Duodenal mucosa (tissue), 2 donors: ENCODE data around the gene SCARB1.

ENCODE experiments used
- H3K27ac ChIP-seq: one replicate; pipeline ENCODE4 v1.7.0; 2013; ENCODE audit warnings: low read depth, low read length
- H3K27me3 ChIP-seq, 2 donors: one replicate each; pipeline ENCODE4 v1.7.0; 2013; ENCODE audit warnings: low read length in 2 of 2, control low read depth in 1 of 2; ENCODE audit not compliant: insufficient read depth in 2 of 2, control insufficient read depth in 1 of 2
- H3K36me3 ChIP-seq, 2 donors: one replicate each; pipeline ENCODE4 v1.7.0; 2013; ENCODE audit warnings: low read length in 2 of 2, control low read depth in 1 of 2; ENCODE audit not compliant: insufficient read depth in 2 of 2, control insufficient read depth in 1 of 2
- H3K4me1 ChIP-seq, 2 donors: one replicate each; pipeline ENCODE4 v1.7.0; 2013; ENCODE audit warnings: low read length in 2 of 2, control low read depth in 1 of 2; ENCODE audit not compliant: insufficient read depth in 2 of 2, control insufficient read depth in 1 of 2
- H3K4me3 ChIP-seq, 2 donors: one replicate each; pipeline ENCODE4 v1.7.0; 2013; ENCODE audit warnings: low read length in 2 of 2, low read depth in 1 of 2
- H3K9ac ChIP-seq, 2 donors: one replicate each; pipeline ENCODE4 v1.7.0; 2013; ENCODE audit warnings: low read length in 2 of 2, low read depth in 1 of 2
- H3K9me3 ChIP-seq, 2 donors: one replicate each; pipeline ENCODE4 v1.7.0; 2013; ENCODE audit warnings: low read length in 2 of 2, control low read depth in 1 of 2; ENCODE audit not compliant: control insufficient read depth in 1 of 2

The SCARB1 gene

DNA sequence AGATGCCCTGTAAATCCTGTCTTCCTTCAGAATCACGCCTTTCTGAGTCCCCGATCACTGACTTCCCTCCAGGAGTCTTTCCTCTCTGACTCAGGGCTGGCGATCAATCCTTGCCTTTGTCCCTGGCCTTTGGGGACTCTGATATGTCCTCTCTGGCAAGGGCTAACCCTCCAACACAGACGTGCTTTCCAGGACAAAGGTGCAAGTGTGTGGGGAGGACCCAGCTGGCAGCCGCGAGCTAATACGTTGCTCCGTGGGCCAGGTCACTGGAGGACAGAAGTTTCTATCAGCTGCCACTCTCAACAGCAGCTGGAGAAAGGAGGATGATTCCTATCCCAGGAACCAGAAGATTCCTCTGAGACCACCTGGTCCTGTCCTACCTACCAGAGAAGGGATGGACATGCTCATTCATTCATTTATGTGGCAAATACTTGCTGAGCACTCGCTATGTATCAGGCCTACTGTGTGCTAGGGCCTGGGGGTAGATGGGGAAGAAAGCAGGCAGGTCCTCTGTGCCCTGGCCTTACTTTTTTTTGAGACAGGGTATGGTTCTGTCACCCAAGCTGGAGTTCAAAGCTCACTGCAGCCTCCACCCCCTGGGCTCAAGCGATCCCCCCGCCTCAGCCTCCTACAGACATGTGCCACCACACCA is 8.5 kb upstream of the SCARB1 start:
- no peak overlapping the region for H3K27ac ChIP-seq
- H3K9me3 ChIP-seq, result no peaks in the 10 kb centered on the region

DNA sequence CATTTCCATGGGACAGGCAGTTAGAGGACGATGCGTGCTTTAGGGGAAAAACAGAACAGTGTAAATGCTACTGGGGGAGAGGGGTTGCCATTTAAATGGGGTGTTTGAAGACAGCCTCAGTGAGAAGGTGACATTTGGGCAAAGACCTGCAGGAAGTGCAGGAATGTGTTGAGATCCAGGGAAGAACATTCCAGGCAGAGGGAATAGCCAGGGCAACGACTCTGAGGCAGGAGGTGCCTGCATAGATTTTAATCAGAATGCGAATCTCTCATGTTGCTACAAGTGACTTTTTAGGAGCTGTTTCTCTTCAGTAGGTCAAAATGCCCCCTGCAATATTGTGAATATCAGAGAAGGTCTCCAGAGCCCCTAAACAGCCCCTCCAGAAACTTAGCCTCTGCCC is 7.6 kb upstream of the SCARB1 start:
- no peak overlapping the region for H3K27ac ChIP-seq
- H3K27me3 ChIP-seq, result no peaks in the 10 kb centered on the region
- H3K36me3 ChIP-seq, result no peaks in the 10 kb centered on the region
- peaks cover 10 to 21% of the 10 kb centered on the region in 2 donors for H3K4me1 ChIP-seq
- H3K9me3 ChIP-seq, result no peaks in the 10 kb centered on the region
- no peak overlapping the region for H3K4me3 ChIP-seq
- no peak overlapping the region for H3K9ac ChIP-seq

More for the DNA sequence above, 8.5 kb upstream of the SCARB1 start:
- Histone ChIP-seq H3K36me3 (no peaks in the 10 kb centered on the region), H3K9ac (no peak overlapping the region), H3K4me3 (no peak overlapping the region), H3K4me1 (peaks cover 9 to 21% of the 10 kb centered on the region in 2 donors), H3K27me3 (no peaks in the 10 kb centered on the region)

DNA sequence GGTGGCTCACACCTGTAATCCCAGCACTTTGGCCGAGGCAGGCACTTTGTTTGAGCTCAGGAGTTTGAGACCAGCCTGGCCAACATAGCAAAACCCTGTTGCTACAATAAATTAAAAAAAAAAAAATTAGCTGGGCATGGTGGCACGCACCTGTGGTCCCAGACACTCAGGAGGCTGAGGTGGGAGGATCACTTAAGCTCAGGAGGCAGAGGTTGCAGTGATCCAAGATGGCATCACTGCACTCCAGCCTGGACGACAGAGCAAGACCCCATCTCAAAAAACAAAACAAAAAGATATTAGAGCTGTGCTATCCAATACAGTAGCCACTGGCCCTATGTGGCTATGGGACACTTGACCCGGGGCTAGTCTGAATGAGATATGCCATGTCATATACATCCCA is 6.9 kb upstream of the SCARB1 start:
- peaks cover 10 to 18% of the 10 kb centered on the region in 2 donors for H3K4me1 ChIP-seq
- H3K4me3 ChIP-seq, result no peak overlapping the region
- no peaks in the 10 kb centered on the region for H3K36me3 ChIP-seq
- H3K9ac ChIP-seq, result no peak overlapping the region
- no peak overlapping the region for H3K27ac ChIP-seq
- H3K9me3 ChIP-seq, result no peaks in the 10 kb centered on the region
- no peaks in the 10 kb centered on the region for H3K27me3 ChIP-seq

DNA sequence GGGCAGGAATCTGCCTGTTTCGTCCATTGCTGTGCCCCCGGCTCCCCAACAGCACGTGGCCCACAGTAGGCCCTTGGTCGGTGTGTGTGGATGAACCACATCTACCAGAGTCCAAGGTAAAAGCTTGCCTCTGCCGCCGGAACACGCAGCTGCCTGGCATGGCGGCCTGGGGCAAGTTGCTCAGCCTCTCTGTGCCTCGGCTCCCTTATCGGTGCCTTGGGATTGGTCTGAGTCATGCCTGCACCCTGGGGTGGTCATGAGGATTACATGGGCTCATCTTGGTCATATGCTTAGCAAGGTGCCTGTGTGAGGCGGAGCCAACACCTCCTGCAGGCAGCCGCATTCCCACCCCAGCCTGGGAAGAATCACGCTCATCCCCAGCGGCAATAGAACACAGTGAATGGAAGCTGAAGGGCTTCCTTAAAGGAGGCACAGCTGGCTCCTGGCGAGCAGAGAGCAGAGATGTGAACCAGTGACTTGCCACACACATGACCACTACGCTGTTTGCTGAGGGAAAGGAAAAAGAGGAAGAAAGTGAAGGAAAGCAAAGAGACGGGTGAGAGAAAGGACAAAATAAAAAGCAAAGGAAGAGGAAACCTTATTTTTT is 5.5 kb upstream of the SCARB1 start:
- H3K4me1 ChIP-seq, result peaks cover 11 to 12% of the 10 kb centered on the region in 2 donors
- H3K9me3 ChIP-seq, result no peaks in the 10 kb centered on the region
- H3K27me3 ChIP-seq, result no peaks in the 10 kb centered on the region
- no peak overlapping the region for H3K27ac ChIP-seq
- peak overlapping the region in 1 of 2 donors; percentile 28 for H3K4me3 ChIP-seq
- H3K9ac ChIP-seq, result no peak overlapping the region
- H3K36me3 ChIP-seq, result no peaks in the 10 kb centered on the region

DNA sequence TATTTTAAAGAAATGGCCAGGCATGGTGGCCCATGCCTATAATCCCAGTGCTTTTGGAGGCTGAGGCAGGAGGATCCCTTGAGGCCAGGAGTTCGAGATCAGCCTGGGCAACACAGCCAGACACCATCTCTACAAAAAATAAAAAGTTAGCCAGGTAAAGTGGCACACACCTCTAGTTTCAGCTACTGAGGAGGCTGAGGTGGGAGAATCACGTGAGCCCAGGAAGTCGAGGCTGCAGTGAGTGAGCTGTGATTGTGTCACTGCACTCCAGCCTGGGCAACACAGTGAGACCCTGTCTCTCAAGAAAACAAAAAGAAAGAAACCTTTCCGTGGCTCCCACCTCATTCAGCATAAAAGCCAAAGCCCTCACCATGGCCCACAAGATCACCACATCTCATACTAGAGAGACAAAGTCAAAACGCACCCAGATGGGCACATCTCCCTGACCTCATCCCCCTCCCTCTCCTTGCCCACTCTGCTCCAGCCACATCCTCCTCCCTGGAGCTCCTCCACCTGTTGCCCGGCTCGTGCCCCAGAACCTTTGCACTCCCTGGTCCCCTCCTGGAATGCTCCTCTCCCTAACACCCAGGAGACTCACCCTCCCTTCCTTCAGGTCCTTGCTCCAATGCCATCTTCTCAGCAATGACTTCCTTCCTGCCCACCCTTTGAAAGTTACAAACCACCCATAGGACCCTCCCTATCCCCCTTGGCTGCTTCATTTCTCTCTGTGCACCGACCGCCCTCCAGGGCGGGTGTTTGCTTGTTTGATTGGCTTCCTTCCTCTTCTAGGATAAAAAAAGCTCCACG is 4.8 kb upstream of the SCARB1 start:
- Histone ChIP-seq H3K4me3 (no peak overlapping the region), H3K9ac (no peak overlapping the region), H3K36me3 (no peaks in the 10 kb centered on the region), H3K27ac (no peak overlapping the region), H3K9me3 (no peaks in the 10 kb centered on the region), H3K4me1 (peaks cover 13 to 14% of the 10 kb centered on the region in 2 donors), H3K27me3 (no peaks in the 10 kb centered on the region)

DNA sequence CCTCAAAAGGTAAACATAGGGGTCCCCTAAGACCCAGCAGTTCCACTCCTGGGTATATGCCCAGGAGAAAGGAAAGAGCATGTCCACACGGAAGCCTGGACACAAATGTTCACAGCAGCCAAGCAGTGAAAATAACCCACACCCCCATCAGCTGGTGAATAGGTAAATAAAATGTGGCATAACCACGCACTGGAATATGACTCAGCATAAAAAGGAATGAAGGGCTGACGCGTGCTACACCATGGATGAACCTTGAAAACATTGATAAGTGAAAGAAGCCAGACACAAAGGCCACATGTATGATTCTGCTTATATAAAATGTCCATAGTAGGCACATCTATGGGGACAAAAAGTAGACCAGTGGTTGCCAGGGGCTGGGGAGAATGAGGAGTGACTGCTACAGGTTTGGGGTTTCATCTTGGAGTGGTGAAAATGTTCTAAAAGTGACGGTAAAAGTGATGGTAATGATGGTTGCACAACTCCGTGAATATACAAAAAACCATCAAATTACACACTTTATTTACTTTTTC is 3.8 kb upstream of the SCARB1 start:
- H3K9ac ChIP-seq, result no peak overlapping the region

DNA sequence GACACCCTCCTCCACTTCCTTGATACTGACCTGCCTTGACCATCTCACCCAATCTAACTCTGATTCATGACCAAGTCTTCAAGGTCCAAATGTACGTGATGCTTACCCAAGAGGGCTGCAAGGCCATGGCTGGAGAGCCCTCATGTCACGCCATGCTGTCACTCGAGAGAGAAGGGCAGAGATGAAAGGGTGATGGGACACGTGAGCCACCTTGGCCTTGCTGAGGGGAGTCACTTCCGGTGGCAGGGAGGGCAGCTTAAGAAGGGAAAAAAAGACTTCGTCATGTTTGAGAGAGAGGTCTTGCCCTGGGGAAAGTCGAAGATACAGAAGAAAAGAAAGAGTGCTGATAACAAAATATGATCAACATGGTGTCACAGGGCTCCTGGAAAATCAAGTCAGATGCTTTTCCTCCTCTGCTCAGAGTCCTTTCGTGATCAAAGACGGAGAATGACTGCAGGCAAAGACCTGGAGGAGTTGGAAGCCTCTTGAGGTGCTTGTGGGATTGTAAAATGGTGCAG is 3.3 kb upstream of the SCARB1 start:
- Histone ChIP-seq H3K4me1 (peaks cover 20 to 24% of the 10 kb centered on the region in 2 donors), H3K27ac (no peak overlapping the region), H3K27me3 (no peaks in the 10 kb centered on the region)

More for the DNA sequence above, 3.8 kb upstream of the SCARB1 start:
- H3K4me3 ChIP-seq, result no peak overlapping the region
- peaks cover 20 to 21% of the 10 kb centered on the region in 2 donors for H3K4me1 ChIP-seq
- no peaks in the 10 kb centered on the region for H3K27me3 ChIP-seq
- no peak overlapping the region for H3K27ac ChIP-seq
- no peaks in the 10 kb centered on the region for H3K9me3 ChIP-seq
- no peaks in the 10 kb centered on the region for H3K36me3 ChIP-seq

DNA sequence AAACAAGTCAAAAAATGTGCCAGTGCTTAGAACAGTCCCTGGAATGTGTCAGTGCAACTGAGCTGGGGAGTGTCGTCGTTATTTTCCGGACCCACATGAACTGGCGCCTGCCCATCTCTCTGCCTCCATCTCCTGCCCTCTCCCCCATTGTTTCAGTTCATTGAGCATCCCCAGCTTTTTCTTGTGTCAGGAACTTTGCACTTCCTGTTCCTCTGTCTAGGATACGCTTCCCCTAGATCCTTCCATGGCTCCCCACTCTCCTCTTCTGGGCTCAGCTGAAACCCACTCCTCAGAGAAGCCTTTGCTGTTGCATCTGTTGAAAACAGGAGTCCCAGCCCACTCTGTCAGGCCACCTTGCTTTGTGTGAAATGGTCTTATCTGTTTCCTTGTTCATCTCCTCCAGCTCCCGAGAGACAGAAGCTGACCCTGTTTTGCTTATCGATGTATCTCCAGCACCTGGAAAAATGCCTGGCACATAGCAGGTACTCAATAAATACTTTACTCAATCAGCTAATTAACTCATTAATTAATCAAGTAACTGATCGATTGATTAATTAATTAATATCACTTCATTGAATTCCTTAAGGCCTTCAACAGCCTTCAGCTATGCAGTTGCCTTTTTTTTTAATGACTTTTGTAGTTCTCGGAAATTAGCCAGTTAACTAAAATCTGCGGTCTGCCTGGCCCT is 2.7 kb upstream of the SCARB1 start:
- H3K9me3 ChIP-seq, result no peaks in the 10 kb centered on the region
- H3K27me3 ChIP-seq, result no peaks in the 10 kb centered on the region
- no peak overlapping the region for H3K9ac ChIP-seq
- H3K4me3 ChIP-seq, result no peak overlapping the region
- H3K27ac ChIP-seq, result no peak overlapping the region
- peaks cover 15 to 26% of the 10 kb centered on the region in 2 donors for H3K4me1 ChIP-seq
- no peaks in the 10 kb centered on the region for H3K36me3 ChIP-seq

More for the DNA sequence above, 3.3 kb upstream of the SCARB1 start:
- H3K4me3 ChIP-seq, result no peak overlapping the region
- no peaks in the 10 kb centered on the region for H3K36me3 ChIP-seq
- no peaks in the 10 kb centered on the region for H3K9me3 ChIP-seq
- H3K9ac ChIP-seq, result no peak overlapping the region

DNA sequence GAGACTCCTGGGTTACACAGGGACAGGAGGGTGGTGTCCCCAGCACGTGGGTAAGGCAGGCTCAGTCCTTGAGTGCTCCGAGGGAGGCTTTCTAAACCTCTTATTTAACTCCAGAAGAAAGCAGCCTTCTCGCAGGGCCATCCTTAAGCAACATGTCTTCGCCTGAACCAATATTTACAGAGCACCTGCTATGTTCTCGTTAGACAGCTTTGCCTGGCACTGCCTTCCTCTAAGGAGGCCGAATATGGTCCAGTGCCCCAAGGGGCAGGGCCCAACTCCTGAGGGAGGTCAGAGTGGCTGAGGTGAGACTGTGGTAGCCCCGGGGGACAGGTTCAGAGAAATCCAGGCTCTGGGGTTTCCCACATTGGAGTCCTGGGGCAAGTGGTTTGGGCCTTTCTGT is 2.1 kb upstream of the SCARB1 start:
- H3K4me1 ChIP-seq, result peaks cover 15 to 26% of the 10 kb centered on the region in 2 donors
- H3K9me3 ChIP-seq, result no peaks in the 10 kb centered on the region
- no peaks in the 10 kb centered on the region for H3K27me3 ChIP-seq
- H3K27ac ChIP-seq, result no peak overlapping the region
- no peak overlapping the region for H3K9ac ChIP-seq
- no peaks in the 10 kb centered on the region for H3K36me3 ChIP-seq
- no peak overlapping the region for H3K4me3 ChIP-seq
